Lower lobe of right lung (tissue), 2 donors: Measurements from ENCODE around the gene EXD2. TPM values are rescaled to one million over a fixed set of nuclear protein-coding genes. Genes with fewer than 3 reads are reported as not detected.

Source experiments
- ATAC-seq, 2 donors: fragments of 200-7000 bp; cut with Tn5 transposase; one replicate each; pipeline ENCODE4 v1.9.1; 2020 to 2022; ENCODE audit warnings: mild to moderate bottlenecking in 2 of 2, moderate library complexity in 2 of 2
- DNase-seq: peaks from one replicate; pipeline ENCODE4 v3.0.0-alpha.2; 2020
- H3K27ac ChIP-seq: fragments of 200-600 bp; one replicate; pipeline ENCODE4 v1.8.0; 2022
- H3K27me3 ChIP-seq: fragments of 200-600 bp; one replicate; pipeline ENCODE4 v1.8.0; 2022; ENCODE audit warnings: low read depth
- H3K36me3 ChIP-seq: fragments of 200-600 bp; one replicate; pipeline ENCODE4 v1.8.0; 2022; ENCODE audit warnings: mild to moderate bottlenecking
- H3K4me1 ChIP-seq: fragments of 200-600 bp; one replicate; pipeline ENCODE4 v1.8.0; 2022
- H3K4me3 ChIP-seq: fragments of 200-600 bp; one replicate; pipeline ENCODE4 v1.8.0; 2022; ENCODE audit warnings: mild to moderate bottlenecking
- H3K9me3 ChIP-seq: fragments of 200-600 bp; one replicate; pipeline ENCODE4 v1.8.0; 2022
- intact Hi-C: fragments of 100-400 bp; cut with DNase I; formaldehyde crosslinking; loops from one replicate; pipeline ENCODE4 v1.11.0; 2022
- total RNA-seq: library from RNA; stranded (reverse); fragmentation: NEBNext Ultra II Directional; extraction: Animal tissue kit (Norgen Biotek cat#: 25700); gene quantifications from one replicate; pipeline ENCODE4 v1.2.1, GENCODE V29; 2021
- TF ChIP-seq, protein P1 (sequence below): fragments of 200-600 bp; IDR thresholded peaks from one replicate; pipeline ENCODE4 v1.8.0; 2022; ENCODE audit warnings: antibody characterized with exemption, mild to moderate bottlenecking
- donor health status: DM: no; HTN: yes; CAD: no; lungs with severe emphysema.

EXD2 gene
- total RNA-seq, 1 donor from 2014 or later, result 23.7 TPM

DNA sequence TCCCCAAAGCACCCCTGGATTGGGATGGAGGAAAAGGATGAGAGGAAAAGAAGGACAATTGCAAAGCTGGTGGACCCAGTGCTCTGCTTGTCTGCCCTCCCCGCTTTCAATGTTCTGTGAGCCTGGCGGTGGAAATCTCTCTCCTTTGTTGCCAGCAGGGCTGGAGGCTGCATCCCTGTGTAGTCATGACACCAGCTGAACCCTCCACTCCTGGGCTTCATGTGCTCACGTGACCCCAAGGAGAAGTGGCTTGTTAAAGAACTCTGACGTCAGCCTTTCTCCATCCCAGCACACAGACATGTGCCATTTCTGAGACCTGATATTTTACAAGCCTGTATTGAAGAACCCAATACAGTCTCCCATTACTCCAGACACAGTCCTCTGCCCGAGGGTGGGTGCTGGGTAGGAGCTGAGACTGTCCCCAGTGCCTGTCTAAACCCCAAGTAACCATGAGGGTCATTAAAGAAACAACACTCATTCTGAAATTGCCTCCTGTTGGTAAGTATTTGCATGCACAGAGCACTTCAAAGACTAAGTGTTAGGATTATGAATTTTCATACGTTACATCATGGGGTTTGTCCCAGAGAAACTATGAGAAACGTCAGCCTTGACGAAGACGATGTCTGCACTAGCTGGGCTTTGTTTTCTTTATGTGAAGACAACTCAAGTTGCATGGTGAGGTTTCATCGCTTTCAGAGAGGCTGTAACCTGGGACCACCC lies 90.3 kb downstream of the EXD2 start:
- Histone ChIP-seq H3K36me3 (no peaks in the 10 kb centered on the region), H3K4me3 (no peak overlapping the region), H3K4me1 (no peaks in the 10 kb centered on the region), H3K27ac (no peak overlapping the region), H3K9me3 (no peaks in the 10 kb centered on the region), H3K27me3 (no peaks in the 10 kb centered on the region)
- TF ChIP-seq, protein P1, sequence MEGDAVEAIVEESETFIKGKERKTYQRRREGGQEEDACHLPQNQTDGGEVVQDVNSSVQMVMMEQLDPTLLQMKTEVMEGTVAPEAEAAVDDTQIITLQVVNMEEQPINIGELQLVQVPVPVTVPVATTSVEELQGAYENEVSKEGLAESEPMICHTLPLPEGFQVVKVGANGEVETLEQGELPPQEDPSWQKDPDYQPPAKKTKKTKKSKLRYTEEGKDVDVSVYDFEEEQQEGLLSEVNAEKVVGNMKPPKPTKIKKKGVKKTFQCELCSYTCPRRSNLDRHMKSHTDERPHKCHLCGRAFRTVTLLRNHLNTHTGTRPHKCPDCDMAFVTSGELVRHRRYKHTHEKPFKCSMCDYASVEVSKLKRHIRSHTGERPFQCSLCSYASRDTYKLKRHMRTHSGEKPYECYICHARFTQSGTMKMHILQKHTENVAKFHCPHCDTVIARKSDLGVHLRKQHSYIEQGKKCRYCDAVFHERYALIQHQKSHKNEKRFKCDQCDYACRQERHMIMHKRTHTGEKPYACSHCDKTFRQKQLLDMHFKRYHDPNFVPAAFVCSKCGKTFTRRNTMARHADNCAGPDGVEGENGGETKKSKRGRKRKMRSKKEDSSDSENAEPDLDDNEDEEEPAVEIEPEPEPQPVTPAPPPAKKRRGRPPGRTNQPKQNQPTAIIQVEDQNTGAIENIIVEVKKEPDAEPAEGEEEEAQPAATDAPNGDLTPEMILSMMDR, result no peak
- intact Hi-C loops, result no loop called here
- ATAC-seq (peak; percentile 66 to 81), DNase-seq (no peak)

DNA sequence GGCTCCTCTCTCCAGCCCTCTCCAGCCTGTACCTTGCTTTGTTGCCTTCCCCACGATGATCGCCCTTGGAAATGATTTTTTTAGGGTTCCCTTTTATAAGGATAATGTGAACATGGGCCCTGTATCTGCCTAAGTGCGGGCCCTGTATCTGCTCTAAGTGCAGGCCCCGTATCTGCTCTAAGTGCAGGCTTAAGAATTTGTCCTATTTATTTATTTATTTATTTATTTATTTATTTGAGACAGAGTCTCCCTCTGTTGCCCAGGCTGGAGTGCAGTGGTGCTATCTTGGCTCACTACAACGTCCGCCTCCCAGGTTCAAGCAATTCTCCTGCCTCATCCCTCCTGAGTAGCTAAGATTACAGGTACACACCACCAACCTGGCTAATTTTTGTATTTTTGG lies 91.2 kb downstream of the EXD2 start:
- H3K27ac ChIP-seq, result no peak overlapping the region
- no peaks in the 10 kb centered on the region for H3K27me3 ChIP-seq
- TF ChIP-seq, protein P1, result no peak
- DNase-seq (no peak), ATAC-seq (no peak)
- H3K36me3 ChIP-seq, result no peaks in the 10 kb centered on the region
- intact Hi-C loops, result no loop called here
- H3K4me1 ChIP-seq, result no peaks in the 10 kb centered on the region
- no peaks in the 10 kb centered on the region for H3K9me3 ChIP-seq
- H3K4me3 ChIP-seq, result no peak overlapping the region

DNA sequence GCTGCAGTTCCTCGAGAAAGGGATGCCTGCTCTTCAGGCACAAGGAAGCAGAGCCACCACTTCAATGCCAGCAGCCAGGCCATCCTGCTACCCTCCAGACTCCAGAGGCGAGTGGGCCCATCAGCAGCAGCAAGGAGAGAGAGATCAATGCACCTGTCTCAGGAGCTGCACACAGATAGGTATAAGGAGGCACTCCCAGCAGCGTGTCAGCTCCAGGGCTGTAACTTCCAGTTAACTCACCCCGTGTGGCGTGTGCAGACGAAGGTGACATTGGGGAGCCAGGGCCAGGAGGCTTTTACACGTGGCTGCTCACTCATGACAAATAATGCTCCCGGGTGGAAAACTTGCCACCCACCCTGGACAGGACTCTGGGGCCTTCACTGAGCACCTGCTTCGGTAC lies 92.9 kb downstream of the EXD2 start:
- no peaks in the 10 kb centered on the region for H3K36me3 ChIP-seq
- H3K4me3 ChIP-seq, result no peak overlapping the region
- H3K27me3 ChIP-seq, result no peaks in the 10 kb centered on the region
- H3K27ac ChIP-seq, result no peak overlapping the region
- intact Hi-C loops, result no loop called here
- no peak for DNase-seq
- H3K4me1 ChIP-seq, result no peaks in the 10 kb centered on the region
- TF ChIP-seq, protein P1, result no peak
- H3K9me3 ChIP-seq, result no peaks in the 10 kb centered on the region
- ATAC-seq, result no peak

DNA sequence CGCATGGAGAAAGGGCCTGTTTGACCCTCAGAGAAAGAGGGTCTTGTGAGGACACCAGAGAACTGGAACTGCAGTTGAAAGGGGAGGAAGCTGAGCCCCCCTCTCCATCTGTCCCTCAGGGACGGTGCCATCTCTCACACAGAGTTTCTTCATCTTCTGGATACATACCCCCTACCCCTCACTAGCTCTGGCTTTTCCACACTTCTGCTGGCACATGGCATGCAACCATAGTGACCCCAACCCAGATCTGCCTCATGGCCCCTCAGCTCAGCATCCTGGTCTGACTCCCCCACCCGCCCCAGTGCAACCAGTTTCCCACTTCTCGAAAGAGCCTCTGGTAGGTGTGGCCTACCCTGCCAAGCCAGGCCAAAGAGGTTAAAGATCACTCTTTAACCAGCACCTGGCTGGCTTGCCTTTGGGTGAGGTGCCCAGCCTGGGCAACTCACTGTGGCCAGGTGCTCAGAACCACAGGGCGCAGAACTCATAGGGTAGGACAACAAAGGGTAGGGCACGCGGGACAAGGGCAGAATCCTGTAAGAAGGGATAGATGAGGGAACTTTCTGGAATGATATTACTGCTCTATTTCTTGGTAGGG lies 94.5 kb downstream of the EXD2 start:
- H3K27me3 ChIP-seq, result no peaks in the 10 kb centered on the region
- no peaks in the 10 kb centered on the region for H3K4me1 ChIP-seq
- TF ChIP-seq, protein P1, result no peak
- no peak for ATAC-seq
- no peak for DNase-seq
- H3K9me3 ChIP-seq, result no peaks in the 10 kb centered on the region
- H3K27ac ChIP-seq, result no peak overlapping the region
- H3K4me3 ChIP-seq, result no peak overlapping the region
- H3K36me3 ChIP-seq, result no peaks in the 10 kb centered on the region
- intact Hi-C loops, result no loop called here

DNA sequence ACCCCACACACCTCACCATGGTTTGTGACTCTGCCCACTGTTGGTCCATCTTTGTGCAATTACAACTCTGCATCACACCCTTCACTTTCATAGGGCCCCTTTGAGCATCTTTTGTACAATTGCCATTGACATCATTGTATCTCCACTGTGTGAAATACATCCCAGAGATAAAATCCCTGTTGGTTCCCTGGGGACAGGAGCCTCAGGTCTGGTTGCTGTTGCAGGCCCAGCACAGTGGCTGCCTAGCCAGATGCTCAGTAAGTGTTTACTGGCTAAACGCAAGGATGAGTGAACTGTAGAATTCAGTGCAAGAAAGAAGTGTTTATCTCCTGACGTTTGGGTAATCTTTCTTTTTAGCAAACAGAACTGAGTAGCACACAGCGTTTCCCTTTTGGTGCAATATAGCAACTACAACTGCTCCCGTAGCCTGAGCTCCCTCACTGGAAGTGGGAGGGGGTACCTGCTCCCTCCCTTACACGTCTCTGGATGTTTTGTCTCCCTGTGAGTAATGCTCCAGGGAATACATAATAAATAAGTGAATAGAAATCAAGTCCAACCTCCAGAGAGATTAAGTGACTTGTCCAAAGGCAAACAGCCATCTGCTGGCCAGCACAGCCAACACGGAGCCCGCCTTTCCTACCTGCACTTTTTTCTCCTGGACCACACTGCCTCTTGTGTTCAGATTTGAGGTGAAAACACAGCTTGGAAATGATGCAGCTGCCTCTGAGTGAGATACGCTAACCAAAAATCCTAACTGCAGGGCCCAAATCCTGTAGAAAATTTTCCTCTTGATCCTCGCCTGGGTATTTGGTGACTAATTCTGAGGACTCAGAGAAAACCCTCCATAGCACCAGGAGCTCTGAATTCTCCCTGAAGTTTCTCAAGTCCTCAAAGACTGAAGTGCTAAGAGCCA lies 96.1 kb downstream of the EXD2 start:
- no peak for ATAC-seq
- no peaks in the 10 kb centered on the region for H3K4me1 ChIP-seq
- no peak for DNase-seq
- no peak overlapping the region for H3K4me3 ChIP-seq
- no peaks in the 10 kb centered on the region for H3K9me3 ChIP-seq
- H3K27me3 ChIP-seq, result no peaks in the 10 kb centered on the region
- H3K36me3 ChIP-seq, result no peaks in the 10 kb centered on the region
- peak overlapping the region; percentile 13 for H3K27ac ChIP-seq
- TF ChIP-seq, protein P1, result no peak
- intact Hi-C loops, result no loop called here
